Esophagus muscularis mucosa (tissue), 4 donors: ENCODE measurements around the gene SYT15B.
"Not testable (repeated sequence)": the region's sequence is repeated elsewhere in the genome, so short reads cannot be mapped to it uniquely, and the experiment has no call there.

ENCODE experiments used
- EP300 ChIP-seq: sonication (generic); formaldehyde crosslinking; IDR thresholded peaks from one replicate; pipeline ENCODE4 v1.6.1; 2017; ENCODE audit warnings: antibody characterized with exemption
- POLR2A ChIP-seq: fragments of 450-650 bp; IDR thresholded peaks from one replicate; pipeline ENCODE4 v1.6.1; 2017; ENCODE audit warnings: antibody characterized with exemption, moderate library complexity, mild to moderate bottlenecking, low read depth
- TF ChIP-seq, protein P1 (sequence below), 3 experiments: fragments of 200-600 bp in 2 of 3; fragments of 450-650 bp in 1 of 3; sonication (generic) in 2 of 3; IDR thresholded peaks; one replicate each; pipeline ENCODE4 v1.5.1; 2017 to 2019; ENCODE audit warnings: antibody characterized with exemption in 3 of 3, mild to moderate bottlenecking in 2 of 3, moderate library complexity in 1 of 3

DNA sequence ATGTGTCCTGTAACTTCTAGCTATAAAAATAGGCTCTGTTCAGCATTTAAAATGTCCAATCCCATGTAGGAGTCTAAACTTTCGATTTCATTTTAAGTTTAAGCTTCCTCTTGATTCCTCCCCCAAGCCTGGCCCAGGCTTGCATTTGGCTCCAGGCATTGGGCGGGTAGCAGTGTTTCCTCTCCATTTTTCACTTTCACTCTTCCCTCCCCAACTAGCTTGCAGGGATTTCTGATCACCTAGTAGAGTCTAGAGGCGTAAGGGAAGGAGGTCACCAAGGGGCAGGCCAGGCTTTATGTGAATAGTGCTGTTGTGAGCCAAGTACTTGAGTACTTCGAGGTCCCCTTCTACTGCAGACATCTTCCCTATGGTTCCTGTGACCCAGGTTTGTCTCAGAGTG lies 18.5 kb downstream of the SYT15B start:
- not testable (repeated sequence) for TF ChIP-seq POLR2A, EP300
- TF ChIP-seq, protein P1, sequence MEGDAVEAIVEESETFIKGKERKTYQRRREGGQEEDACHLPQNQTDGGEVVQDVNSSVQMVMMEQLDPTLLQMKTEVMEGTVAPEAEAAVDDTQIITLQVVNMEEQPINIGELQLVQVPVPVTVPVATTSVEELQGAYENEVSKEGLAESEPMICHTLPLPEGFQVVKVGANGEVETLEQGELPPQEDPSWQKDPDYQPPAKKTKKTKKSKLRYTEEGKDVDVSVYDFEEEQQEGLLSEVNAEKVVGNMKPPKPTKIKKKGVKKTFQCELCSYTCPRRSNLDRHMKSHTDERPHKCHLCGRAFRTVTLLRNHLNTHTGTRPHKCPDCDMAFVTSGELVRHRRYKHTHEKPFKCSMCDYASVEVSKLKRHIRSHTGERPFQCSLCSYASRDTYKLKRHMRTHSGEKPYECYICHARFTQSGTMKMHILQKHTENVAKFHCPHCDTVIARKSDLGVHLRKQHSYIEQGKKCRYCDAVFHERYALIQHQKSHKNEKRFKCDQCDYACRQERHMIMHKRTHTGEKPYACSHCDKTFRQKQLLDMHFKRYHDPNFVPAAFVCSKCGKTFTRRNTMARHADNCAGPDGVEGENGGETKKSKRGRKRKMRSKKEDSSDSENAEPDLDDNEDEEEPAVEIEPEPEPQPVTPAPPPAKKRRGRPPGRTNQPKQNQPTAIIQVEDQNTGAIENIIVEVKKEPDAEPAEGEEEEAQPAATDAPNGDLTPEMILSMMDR (IDR thresholded peaks at IDR 0.05), result not testable (repeated sequence)
